Muscle of arm (tissue), 12 donors: Measurements from ENCODE around the gene BCL6B. TPM values are rescaled to one million over a fixed set of nuclear protein-coding genes. Genes with fewer than 3 reads are reported as not detected.

Experiments
- DNase-seq: peaks from one replicate; pipeline ENCODE4 v3.0.0-alpha.2; 2013
- polyA plus RNA-seq, 12 donors: library from polyadenylated mRNA; unstranded; fragments of 120-200 nt; gene quantifications; one replicate each; pipeline ENCODE4 v1.2.1, GENCODE V29; 2013; ENCODE audit not compliant: insufficient read length in 12 of 12

BCL6B gene
- polyA plus RNA-seq, 12 donors = 16.2 to 24.7 (median 18.8) TPM; not detected in 1

GRCh38 chr17:7056386-7056785 lies 33.5 kb downstream of the BCL6B start:
- DNase-seq = no peak

DNA sequence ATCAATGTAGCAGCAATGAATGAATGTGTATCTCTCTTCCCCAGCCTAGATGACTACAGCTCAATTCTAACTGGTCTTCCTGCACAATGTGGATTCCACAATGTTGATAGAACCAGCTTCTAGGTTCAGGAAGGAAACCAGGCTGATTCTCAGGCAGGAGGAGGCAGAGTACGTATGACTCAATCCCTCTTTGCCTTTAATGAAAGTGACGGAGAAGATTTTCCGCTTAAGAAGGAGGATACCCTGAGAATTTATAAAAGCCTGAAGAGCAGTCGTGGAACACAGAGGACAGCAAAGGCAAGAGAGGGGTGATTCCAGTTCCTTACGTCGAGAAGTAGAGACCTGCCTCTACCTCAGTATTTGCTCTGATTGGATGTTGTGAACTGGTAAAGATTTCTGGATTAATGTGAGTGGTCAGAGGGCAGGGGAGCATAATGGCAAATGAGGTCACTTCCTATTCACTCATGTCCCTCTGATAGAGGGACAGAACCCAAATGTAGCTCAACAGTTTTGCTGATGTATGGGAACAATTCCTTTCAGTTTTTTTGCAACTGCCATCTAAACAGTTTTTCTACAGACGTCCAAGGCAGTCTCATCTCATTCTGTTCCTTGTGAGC lies 36.1 kb downstream of the BCL6B start:
- no peak for DNase-seq

DNA sequence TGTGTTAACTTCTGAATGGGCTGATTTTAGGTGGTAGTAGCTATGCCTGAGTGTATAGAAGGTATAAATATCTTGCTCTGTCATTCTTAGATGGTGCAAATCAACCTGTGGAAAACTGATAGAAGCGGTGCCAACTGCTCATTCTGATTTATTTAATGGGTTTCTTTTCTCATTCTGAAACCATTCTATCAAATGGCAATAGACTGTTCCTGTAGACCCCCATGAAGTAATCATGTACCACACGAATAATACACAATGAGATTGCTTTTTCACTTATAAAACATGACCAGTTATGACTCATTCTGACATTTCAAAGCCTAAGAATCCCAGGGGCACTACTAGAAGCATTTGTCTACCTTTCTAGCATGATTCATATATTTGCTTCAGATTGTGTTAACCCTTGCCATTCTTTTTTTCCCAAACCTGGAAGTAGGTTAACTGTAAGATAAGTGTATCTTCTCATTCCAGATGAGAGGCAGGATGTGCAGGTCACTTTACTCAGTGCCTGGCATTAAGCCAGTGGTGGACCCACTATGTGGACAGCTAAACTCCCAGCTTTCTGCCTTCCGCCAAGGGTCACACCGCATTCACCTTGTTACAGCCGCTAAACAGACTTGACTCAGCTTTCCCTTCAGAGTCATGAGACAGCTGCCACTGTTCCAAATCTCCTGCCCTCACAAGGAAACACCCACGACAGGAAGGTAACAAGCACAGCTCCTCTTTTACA lies 37.5 kb downstream of the BCL6B start:
- DNase-seq = no peak

- DNase-seq = no peak
These were observed 40.8 kb downstream of the BCL6B start for GRCh38 chr17:7063518-7064094.

- no peak for DNase-seq
These were observed 41.4 kb downstream of the BCL6B start for GRCh38 chr17:7064261-7064660.

DNA sequence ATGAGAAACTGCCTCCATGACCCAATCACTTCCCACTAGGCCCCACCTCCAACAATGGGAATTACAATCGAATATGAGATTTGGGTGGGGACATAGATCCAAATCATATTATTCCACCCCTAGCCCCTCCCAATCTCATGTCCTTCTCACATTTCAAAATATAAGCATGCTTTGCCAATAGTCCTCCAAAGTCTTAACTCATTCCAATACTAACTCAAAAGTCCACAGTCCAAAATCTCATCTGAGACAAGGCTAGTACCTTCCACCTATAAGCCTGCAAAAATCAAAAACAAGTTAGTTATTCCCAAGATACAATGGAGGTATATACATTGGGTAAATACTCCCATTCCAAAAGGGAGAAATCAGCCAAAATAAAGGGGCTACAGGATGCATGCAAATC lies 44.3 kb downstream of the BCL6B start:
- no peak for DNase-seq

DNA sequence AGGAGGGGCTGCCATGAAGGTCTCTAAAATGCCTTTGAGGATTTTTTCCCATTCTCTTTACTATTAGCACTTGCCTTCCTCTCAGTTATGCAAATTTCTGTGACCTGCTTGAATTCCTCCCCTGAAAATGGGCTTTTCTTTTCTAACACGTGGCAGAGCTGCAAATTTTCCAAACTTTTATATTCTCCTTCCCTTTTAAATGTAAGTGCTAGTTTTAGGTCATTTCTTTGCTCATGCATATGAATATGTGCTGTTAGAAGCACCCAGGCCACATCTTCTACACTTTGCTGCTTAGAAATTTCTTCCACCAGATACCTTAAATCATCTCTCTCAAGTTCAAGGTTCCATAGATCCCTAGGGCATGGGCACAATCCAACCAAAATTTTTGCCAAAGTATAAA lies 45.4 kb downstream of the BCL6B start:
- no peak for DNase-seq

DNA sequence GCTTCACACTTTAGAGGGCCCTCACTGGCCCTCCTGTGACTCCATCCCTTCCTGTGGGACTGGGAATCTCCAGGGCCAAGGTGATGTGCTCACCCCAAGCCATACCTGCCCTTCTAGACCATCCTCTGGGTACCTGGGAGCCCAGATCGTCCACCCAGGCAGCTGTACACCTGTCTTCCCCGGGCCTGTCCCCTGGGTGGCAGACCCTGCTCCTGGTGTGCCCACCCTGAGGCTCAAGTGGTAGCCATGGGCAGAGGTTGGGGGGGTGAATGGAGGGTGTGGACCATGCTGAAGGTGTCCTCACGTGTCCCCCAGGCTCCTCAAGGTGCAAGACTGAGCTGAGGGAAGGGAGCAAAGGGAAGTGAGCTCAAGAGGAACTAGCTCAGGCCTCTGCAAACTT lies 47.9 kb downstream of the BCL6B start:
- DNase-seq = no peak

DNA sequence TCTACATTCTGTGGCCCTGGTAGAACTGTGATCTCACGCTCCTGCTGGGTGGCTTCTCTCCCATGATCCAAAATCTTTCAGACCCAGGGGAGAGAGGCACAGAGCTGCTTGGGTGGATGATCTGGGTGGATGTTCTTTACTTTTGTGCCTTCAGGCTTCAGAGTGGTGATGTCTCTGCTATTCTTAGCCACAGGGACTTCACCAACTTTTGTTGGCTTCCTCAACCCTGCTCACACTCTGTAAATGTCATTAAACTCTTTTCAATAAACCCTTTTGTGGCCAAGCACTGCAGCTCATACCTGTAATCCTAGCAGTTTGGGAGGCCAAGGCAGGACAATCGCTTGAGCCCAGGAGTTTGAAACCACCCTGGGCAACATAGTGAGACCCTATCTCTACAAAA lies 49.6 kb downstream of the BCL6B start:
- no peak for DNase-seq

- DNase-seq = no peak
These were observed 52.1 kb downstream of the BCL6B start for GRCh38 chr17:7074931-7075330.

DNA sequence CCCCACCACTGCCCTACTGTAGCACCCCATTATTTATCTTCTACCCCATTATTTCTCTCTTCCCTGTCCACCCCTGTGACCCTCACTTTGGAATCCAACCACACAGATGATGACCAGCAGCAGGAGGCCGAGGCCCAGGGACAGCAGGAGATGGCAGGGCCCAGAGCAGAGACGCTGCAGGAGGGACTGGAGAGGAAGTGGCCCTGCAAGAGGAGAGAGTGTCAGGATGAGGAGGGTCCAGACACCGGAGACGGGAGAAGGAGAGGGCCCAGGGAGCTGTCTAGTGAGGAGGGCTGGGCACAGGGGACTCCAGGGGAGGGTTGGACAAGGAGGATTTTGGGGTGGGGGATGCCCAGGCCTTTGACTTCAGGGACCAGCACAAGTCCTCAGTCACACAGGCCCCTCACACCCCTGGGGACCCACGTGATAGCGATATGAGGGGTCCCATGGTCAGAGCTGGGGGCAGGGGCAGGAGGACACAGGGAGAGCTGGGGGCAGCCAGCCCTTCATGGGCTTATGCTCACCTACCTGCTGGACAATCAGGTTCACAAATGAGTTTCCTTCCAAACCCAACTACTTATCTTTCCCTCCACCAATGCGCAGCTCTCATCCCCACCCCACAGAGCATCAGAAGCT lies 55.2 kb downstream of the BCL6B start:
- DNase-seq = no peak

- DNase-seq = no peak
These were observed 55.9 kb downstream of the BCL6B start for GRCh38 chr17:7078711-7079110.

Other genes with a start within 250 kb of the BCL6B start
- gene FBXO39, start 246.8 kb upstream of the BCL6B start, polyA plus RNA-seq = under 1 TPM in 5 of 12 donors, not detected in 7; 0.07 to 0.41 (median 0.20) TPM
- gene TEKT1, start 191.3 kb upstream of the BCL6B start, polyA plus RNA-seq = under 1 TPM in 2 of 12 donors, not detected in 10; 0.09 to 0.40 TPM
- 1 to 10 TPM in 6 of 12 donors, under 1 TPM in 4, not detected in 2; 0.62 to 4.0 (median 1.3) TPM for gene ALOX12, start 27.0 kb upstream of the BCL6B start, polyA plus RNA-seq
- 100 to 1,000 TPM in 10 of 12 donors, 10 to 100 TPM in 1, not detected in 1; 89.8 to 231 (median 118) TPM for gene RNASEK, start 10.4 kb upstream of the BCL6B start, polyA plus RNA-seq
- gene SLC16A13, start 13.0 kb downstream of the BCL6B start, polyA plus RNA-seq = 1 to 10 TPM in 9 of 12 donors, under 1 TPM in 1, not detected in 2; 0.86 to 2.9 (median 1.2) TPM
- gene SLC16A11, start 21.0 kb downstream of the BCL6B start, polyA plus RNA-seq = 1 to 10 TPM in 1 of 12 donors, under 1 TPM in 6, not detected in 5; 0.09 to 1.6 (median 0.16) TPM
- gene CLEC10A, start 57.2 kb downstream of the BCL6B start, polyA plus RNA-seq = 1 to 10 TPM in 10 of 12 donors, not detected in 2; 1.1 to 4.4 (median 1.5) TPM
- 1 to 10 TPM in 2 of 12 donors, under 1 TPM in 8, not detected in 2; 0.12 to 1.9 (median 0.33) TPM for gene ASGR2, start 91.8 kb downstream of the BCL6B start, polyA plus RNA-seq
- gene ASGR1, start 156.3 kb downstream of the BCL6B start, polyA plus RNA-seq = 1 to 10 TPM in 10 of 12 donors, not detected in 2; 1.4 to 10.0 (median 2.2) TPM
- gene DLG4, start 196.8 kb downstream of the BCL6B start, polyA plus RNA-seq = 10 to 100 TPM in 11 of 12 donors, not detected in 1; 14.8 to 47.6 (median 19.5) TPM
- gene ACADVL, start 196.9 kb downstream of the BCL6B start, polyA plus RNA-seq = 100 to 1,000 TPM in 11 of 12 donors, not detected in 1; 217 to 359 (median 236) TPM
- 10 to 100 TPM in 11 of 12 donors, not detected in 1; 26.7 to 49.0 (median 33.7) TPM for gene DVL2, start 211.5 kb downstream of the BCL6B start, polyA plus RNA-seq
- gene PHF23, start 216.4 kb downstream of the BCL6B start, polyA plus RNA-seq = 10 to 100 TPM in 11 of 12 donors, not detected in 1; 22.6 to 56.9 (median 33.3) TPM
- 100 to 1,000 TPM in 11 of 12 donors, not detected in 1; 201 to 913 (median 299) TPM for gene GABARAP, start 219.4 kb downstream of the BCL6B start, polyA plus RNA-seq
- 100 to 1,000 TPM in 11 of 12 donors, not detected in 1; 152 to 205 (median 181) TPM for gene CTDNEP1, start 228.7 kb downstream of the BCL6B start, polyA plus RNA-seq
- 10 to 100 TPM in 11 of 12 donors, not detected in 1; 32.1 to 70.1 (median 38.0) TPM for gene ELP5, start 229.2 kb downstream of the BCL6B start, polyA plus RNA-seq
- gene CLDN7, start 239.4 kb downstream of the BCL6B start, polyA plus RNA-seq = 10 to 100 TPM in 1 of 12 donors, 1 to 10 TPM in 7, under 1 TPM in 3, not detected in 1; 0.32 to 39.4 (median 1.1) TPM